ENCODE results near the gene PRCP.

Gene PRCP

DNA sequence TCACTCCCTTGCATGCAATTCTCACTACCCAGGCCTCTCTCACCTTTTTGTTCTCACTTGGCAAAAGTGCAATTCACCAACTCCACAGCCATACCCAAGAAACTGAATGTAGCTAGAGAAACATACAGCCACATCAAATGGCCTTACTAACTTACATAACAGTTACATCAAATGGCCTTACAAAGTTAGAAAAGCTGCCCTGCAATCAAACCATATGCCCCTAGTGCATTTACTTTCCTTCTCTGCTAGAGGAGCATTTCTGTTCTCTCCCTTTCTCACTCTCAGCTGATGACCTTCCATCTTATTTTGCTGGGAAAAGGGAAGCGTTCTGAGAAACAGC, 10.3 kb downstream of the PRCP start:
- no peak for DNase-seq (ENCODE audit: low read depth)
- H3K4me3 ChIP-seq (ENCODE audit: low read depth, low read length): no peak overlapping the region
- TF ChIP-seq, protein P1, sequence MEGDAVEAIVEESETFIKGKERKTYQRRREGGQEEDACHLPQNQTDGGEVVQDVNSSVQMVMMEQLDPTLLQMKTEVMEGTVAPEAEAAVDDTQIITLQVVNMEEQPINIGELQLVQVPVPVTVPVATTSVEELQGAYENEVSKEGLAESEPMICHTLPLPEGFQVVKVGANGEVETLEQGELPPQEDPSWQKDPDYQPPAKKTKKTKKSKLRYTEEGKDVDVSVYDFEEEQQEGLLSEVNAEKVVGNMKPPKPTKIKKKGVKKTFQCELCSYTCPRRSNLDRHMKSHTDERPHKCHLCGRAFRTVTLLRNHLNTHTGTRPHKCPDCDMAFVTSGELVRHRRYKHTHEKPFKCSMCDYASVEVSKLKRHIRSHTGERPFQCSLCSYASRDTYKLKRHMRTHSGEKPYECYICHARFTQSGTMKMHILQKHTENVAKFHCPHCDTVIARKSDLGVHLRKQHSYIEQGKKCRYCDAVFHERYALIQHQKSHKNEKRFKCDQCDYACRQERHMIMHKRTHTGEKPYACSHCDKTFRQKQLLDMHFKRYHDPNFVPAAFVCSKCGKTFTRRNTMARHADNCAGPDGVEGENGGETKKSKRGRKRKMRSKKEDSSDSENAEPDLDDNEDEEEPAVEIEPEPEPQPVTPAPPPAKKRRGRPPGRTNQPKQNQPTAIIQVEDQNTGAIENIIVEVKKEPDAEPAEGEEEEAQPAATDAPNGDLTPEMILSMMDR (IDR thresholded peaks at IDR 0.05; ENCODE audit: control insufficient read depth, extremely low read depth, insufficient read depth): no peak

DNA sequence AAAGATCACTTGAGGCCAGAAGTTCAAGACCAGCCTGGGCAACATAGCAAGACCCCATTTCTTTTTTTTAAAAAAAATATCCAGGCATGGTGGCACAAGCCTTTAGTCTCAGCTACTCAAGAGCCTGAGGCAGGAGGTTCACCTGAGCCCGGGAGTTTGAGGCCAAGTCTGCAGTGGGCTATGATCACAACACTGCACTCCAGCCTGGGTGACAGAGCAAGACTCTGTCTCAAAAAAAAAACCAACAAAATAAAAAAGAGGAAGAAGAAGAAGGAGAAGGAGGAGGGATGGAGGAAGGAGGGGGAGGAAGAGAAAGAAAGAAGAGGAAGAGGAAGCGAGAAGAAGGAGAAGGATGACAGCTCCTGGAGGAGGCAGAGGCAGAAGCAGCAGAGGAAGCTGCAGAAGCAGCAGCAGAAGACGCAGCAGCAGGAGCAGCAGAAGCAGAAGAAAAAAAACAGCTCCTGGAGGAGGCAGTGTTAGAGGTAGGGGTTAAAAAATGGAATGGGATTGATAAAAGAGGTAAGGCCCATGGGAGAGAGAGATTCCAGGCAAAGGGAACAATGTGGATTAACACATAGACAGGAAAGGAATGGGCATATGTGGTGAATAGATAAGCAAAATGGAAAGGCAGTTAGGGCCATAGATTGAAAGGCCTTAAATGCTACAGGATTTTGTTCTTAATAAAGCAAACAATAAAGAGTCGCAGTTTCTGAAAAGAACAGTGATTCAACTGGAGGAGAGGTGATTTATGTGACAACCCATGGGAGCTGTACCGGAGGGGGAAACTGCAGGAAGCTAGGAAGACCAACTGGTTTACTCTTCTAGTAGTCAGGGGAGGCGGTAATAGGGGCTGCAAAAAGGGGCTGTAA, 10.9 kb downstream of the PRCP start:
- no peak overlapping the region for H3K4me3 ChIP-seq (ENCODE audit: low read depth, low read length)
- TF ChIP-seq, protein P1 (IDR thresholded peaks at IDR 0.05; ENCODE audit: control insufficient read depth, extremely low read depth, insufficient read depth): no peak
- no peak for DNase-seq (ENCODE audit: low read depth)

DNA sequence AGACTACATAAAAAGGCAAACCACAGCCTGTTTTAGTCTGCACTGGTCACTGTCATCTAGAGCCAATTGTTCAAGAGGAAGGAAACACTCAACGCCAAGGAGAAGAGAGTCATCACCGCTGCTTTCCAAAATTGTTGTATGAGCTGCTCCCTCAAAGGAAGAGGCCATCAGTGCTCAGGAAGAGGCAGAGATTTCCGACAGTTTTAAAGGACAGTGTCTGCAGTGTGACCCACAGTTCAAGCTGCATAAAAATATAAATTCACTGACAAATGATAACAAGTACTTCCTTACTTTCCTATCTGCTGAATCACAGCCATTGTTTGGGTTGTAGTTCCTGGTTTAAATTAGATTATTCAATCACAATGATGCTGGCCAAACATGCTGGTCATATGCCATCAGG, 16.4 kb downstream of the PRCP start:
- TF ChIP-seq, protein P1 (IDR thresholded peaks at IDR 0.05; ENCODE audit: control insufficient read depth, extremely low read depth, insufficient read depth): no peak
- no peak for DNase-seq (ENCODE audit: low read depth)
- H3K4me3 ChIP-seq (ENCODE audit: low read depth, low read length): no peak overlapping the region

DNA sequence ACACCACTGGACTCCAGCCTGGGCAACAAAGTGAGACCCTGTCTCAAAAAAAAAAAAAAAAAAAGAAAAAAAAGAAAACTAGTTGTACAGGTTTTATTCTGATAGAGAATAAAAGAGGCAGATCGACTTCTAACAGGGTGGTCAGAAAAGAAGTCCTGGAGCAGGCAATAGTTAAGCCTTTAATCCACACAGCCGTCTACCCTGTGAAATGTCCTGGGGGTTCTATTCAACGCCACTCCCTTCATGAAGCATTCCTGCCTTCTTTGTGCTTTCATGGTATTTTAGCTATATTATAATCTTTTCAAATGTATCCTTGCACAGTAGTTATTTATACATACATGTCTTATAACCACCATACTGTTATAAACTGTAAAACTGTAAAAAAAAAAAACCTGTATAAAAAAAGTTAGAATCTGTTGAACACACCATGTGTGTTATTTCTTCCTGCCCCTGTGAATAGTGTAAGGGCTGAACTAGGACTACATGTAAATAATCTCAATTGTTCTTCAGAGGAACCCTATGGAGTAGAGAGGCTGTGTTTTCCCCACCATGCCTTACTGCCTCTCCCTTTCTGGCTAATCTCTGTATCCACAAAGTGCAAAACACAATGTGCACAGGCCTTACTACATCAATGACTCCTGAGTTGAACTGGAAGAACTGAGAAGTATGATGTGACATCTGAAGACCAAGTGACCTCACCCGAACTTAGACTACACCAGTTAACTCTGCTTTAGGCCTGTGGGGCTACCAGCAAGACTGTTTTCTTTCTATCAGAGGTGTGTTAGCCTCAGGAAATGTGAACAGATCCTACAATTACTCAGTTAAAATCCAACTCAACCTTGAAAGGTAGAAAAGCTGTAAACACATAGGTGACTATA, 25.3 kb downstream of the PRCP start:
- TF ChIP-seq, protein P1 (IDR thresholded peaks at IDR 0.05; ENCODE audit: control insufficient read depth, extremely low read depth, insufficient read depth): no peak

DNA sequence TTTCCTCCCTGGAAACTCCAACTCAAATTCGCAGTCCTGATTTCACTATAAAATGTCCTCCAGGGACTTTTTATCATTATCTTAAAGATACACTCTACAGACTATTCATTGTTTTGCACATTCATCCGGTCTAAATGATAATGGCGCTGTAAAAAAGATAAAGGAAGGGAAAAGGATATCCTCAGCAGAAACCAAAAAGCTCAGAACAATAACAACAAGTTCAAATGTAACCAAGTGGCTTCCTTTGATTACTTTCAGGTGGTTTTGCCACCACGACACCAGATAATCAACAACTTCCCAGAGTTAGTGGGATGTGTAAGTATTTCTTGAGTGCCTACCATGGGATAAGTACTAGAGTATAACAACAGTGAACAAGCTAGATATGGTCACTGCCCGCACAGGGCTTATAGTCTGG, 26.3 kb downstream of the PRCP start:
- TF ChIP-seq, protein P1 (IDR thresholded peaks at IDR 0.05; ENCODE audit: control insufficient read depth, extremely low read depth, insufficient read depth): no peak
- DNase-seq (ENCODE audit: low read depth): no peak
- H3K4me3 ChIP-seq (ENCODE audit: low read depth, low read length): no peak overlapping the region

More for the DNA sequence above, 25.3 kb downstream of the PRCP start:
- no peak for DNase-seq (ENCODE audit: low read depth)
- no peak overlapping the region for H3K4me3 ChIP-seq (ENCODE audit: low read depth, low read length)

DNA sequence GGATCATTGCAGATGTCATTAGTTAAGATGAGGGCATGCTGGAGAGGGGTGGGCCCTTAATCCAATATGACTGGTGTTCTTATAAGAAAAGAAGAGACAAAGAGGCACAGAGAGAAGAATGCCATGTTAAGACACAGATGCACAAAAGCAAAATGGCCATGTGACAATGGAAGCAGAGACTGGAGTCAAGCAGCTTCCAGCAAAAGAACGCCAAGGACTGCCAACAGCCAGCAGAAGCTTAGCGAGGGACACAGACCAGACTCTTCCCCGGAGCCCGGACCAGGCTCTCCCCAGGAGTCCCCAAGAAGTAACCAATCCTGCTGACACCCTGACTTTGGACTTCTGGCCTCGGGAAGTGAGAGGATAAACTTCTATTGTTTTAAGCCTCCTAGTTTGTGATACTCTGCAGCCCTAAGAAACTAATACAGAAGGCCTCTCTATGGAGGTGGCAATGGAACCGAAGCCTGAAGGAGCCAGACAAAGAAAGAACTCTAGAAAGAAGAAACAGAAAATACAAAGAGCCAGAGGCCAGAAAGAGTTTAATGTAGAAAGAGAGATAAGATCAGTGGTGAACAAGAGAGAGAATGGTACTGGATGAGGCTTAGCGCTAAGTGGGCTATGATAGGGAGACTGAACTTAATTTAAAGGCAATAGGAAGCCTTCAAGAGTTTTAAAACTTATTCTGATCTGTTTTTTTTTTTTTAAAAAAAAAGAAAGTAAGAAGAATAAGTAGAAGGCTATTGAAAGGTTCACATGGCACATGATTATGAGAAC, 27.7 kb downstream of the PRCP start:
- DNase-seq (ENCODE audit: low read depth): no peak
- TF ChIP-seq, protein P1 (IDR thresholded peaks at IDR 0.05; ENCODE audit: control insufficient read depth, extremely low read depth, insufficient read depth): no peak

More for the DNA sequence above, 27.7 kb downstream of the PRCP start:
- H3K4me3 ChIP-seq (ENCODE audit: low read depth, low read length): no peak overlapping the region
